GM21447 (cell line): ENCODE results near the gene RNF222.
"Not testable (repeated sequence)": the region's sequence is repeated elsewhere in the genome, so short reads cannot be mapped to it uniquely, and the experiment has no call there.

Experiments used
- ATAC-seq: cut with Tn5 transposase; IDR thresholded peaks from one replicate; pipeline ENCODE4 v1.9.1; 2021; ENCODE audit not compliant: unreplicated experiment

The RNF222 gene

GRCh38 chr17:8382880-8383142 lies 14.8 kb downstream of the RNF222 start:
- peak; percentile 8 for ATAC-seq

GRCh38 chr17:8382052-8382879 lies 15.4 kb downstream of the RNF222 start:
- no peak for ATAC-seq

GRCh38 chr17:8380049-8380448 lies 17.6 kb downstream of the RNF222 start:
- no peak for ATAC-seq

GRCh38 chr17:8378117-8378516 lies 19.5 kb downstream of the RNF222 start:
- ATAC-seq: not testable (repeated sequence)

GRCh38 chr17:8377422-8377821 lies 20.2 kb downstream of the RNF222 start:
- ATAC-seq: no peak

- ATAC-seq: peak; percentile 92
Measured at GRCh38 chr17:8376271-8377067, 21.2 kb downstream of the RNF222 start, which contains the start of gene KRABD2. Gene KRABD2, minus strand, starts transcription at chr17:8376704.

- no peak for ATAC-seq
Measured at GRCh38 chr17:8375738-8376259, 21.8 kb downstream of the RNF222 start.

GRCh38 chr17:8373856-8374255 lies 23.8 kb downstream of the RNF222 start:
- ATAC-seq: not testable (repeated sequence)

- ATAC-seq: no peak
Measured at GRCh38 chr17:8372422-8372821, 25.2 kb downstream of the RNF222 start.

- no peak for ATAC-seq
Measured at GRCh38 chr17:8371786-8372185, 25.8 kb downstream of the RNF222 start.

- ATAC-seq: no peak
Measured at GRCh38 chr17:8369944-8370343, 27.7 kb downstream of the RNF222 start.

- ATAC-seq: no peak
Measured at GRCh38 chr17:8368193-8368592, 29.4 kb downstream of the RNF222 start.

- ATAC-seq: no peak
Measured at GRCh38 chr17:8366231-8366630, 31.4 kb downstream of the RNF222 start.

- ATAC-seq: no peak
Measured at GRCh38 chr17:8365143-8365542, 32.5 kb downstream of the RNF222 start.

GRCh38 chr17:8362651-8363332 lies 34.8 kb downstream of the RNF222 start:
- no peak for ATAC-seq

- no peak for ATAC-seq
Measured at GRCh38 chr17:8360751-8361150, 36.9 kb downstream of the RNF222 start.

- no peak for ATAC-seq
Measured at GRCh38 chr17:8360260-8360659, 37.4 kb downstream of the RNF222 start.

- no peak for ATAC-seq
Measured at GRCh38 chr17:8359769-8360168, 37.9 kb downstream of the RNF222 start.

GRCh38 chr17:8357910-8358309 lies 39.7 kb downstream of the RNF222 start:
- no peak for ATAC-seq

- no peak for ATAC-seq
Measured at GRCh38 chr17:8354236-8354635, 43.4 kb downstream of the RNF222 start.

GRCh38 chr17:8353736-8354135 lies 43.9 kb downstream of the RNF222 start:
- no peak for ATAC-seq

GRCh38 chr17:8350339-8350738 lies 47.3 kb downstream of the RNF222 start:
- ATAC-seq: no peak
